Measurements from ENCODE around the gene LYSMD2.
A peak's percentile ranks its signal among the peaks of the same experiment; 100 is the strongest.

The LYSMD2 gene

GRCh38 chr15:51736751-51737521 lies 519 bp downstream of the LYSMD2 start:
- no peaks in the 10 kb centered on the region for H3K9me3 ChIP-seq (ENCODE audit: insufficient read depth, low read depth, low read length)
- no peaks in the 10 kb centered on the region for H3K27me3 ChIP-seq (ENCODE audit: insufficient read depth, low read length, poor library complexity, severe bottlenecking)
- peak overlapping the region; percentile 80 for H3K4me2 ChIP-seq (ENCODE audit: low read depth, low read length, poor library complexity, severe bottlenecking)
- peaks cover 7% of the 10 kb centered on the region for H4K20me1 ChIP-seq (ENCODE audit: insufficient read depth, low read length, poor library complexity, severe bottlenecking)
- no peaks in the 10 kb centered on the region for H3K9me2 ChIP-seq (replicated peaks; ENCODE audit: low read depth, low read length)
- H3K9ac ChIP-seq (ENCODE audit: low read depth, low read length, poor library complexity, severe bottlenecking): peak overlapping the region; percentile 82
- TF ChIP-seq EZH2phosphoT487 (IDR thresholded peaks at IDR 0.05; ENCODE audit: borderline replicate concordance): no peak
- no peak for TF ChIP-seq CTCF (conservative IDR thresholded peaks at IDR 0.05; ENCODE audit: low read length)
- peaks cover 50% of the 10 kb centered on the region for H3K79me2 ChIP-seq (ENCODE audit: insufficient read depth, low read length)
- H3K4me1 ChIP-seq (ENCODE audit: insufficient read depth, low read length, poor library complexity, severe bottlenecking): peaks cover 61% of the 10 kb centered on the region
- 0 out of 2 replicates have a peak, but pooled peaks cover 2% of the 10 kb centered on the region for H3F3A ChIP-seq (ENCODE audit: low read depth)
- peak overlapping the region; percentile 80 for H3K4me3 ChIP-seq (ENCODE audit: low read length, poor library complexity, severe bottlenecking)
- H2AFZ ChIP-seq (ENCODE audit: low read length): peak overlapping the region; percentile 76; the same call in 1 of the 2 replicates
- H3K36me3 ChIP-seq (ENCODE audit: insufficient read depth, low read length): no peaks in the 10 kb centered on the region

- TF ChIP-seq EZH2phosphoT487 (IDR thresholded peaks at IDR 0.05; ENCODE audit: borderline replicate concordance) (no peak), CTCF (conservative IDR thresholded peaks at IDR 0.05; ENCODE audit: low read length) (no peak)
- Histone ChIP-seq H3K9me3 (ENCODE audit: insufficient read depth, low read depth, low read length) (no peaks in the 10 kb centered on the region), H3K79me2 (ENCODE audit: insufficient read depth, low read length) (peaks cover 55% of the 10 kb centered on the region), H3K4me1 (ENCODE audit: insufficient read depth, low read length, poor library complexity, severe bottlenecking) (peaks cover 67% of the 10 kb centered on the region), H3K9ac (ENCODE audit: low read depth, low read length, poor library complexity, severe bottlenecking) (peak overlapping the region; percentile 82), H4K20me1 (ENCODE audit: insufficient read depth, low read length, poor library complexity, severe bottlenecking) (peaks cover 7% of the 10 kb centered on the region), H3K36me3 (ENCODE audit: insufficient read depth, low read length) (no peaks in the 10 kb centered on the region), H3K4me3 (ENCODE audit: low read length, poor library complexity, severe bottlenecking) (peak overlapping the region; percentile 80), H3K27me3 (ENCODE audit: insufficient read depth, low read length, poor library complexity, severe bottlenecking) (no peaks in the 10 kb centered on the region), H2AFZ (ENCODE audit: low read length) (no peak overlapping the region), H3K9me2 (replicated peaks; ENCODE audit: low read depth, low read length) (no peaks in the 10 kb centered on the region), H3K4me2 (ENCODE audit: low read depth, low read length, poor library complexity, severe bottlenecking) (peak overlapping the region; percentile 80), H3F3A (ENCODE audit: low read depth) (0 out of 2 replicates have a peak, but pooled peaks cover 2% of the 10 kb centered on the region)
Measured at GRCh38 chr15:51736069-51736468, 1.4 kb downstream of the LYSMD2 start.

GRCh38 chr15:51735228-51736010 lies 2.0 kb downstream of the LYSMD2 start:
- TF ChIP-seq EZH2phosphoT487 (IDR thresholded peaks at IDR 0.05; ENCODE audit: borderline replicate concordance) (no peak), CTCF (conservative IDR thresholded peaks at IDR 0.05; ENCODE audit: low read length) (peak; percentile 68)
- H3K4me2 ChIP-seq (ENCODE audit: low read depth, low read length, poor library complexity, severe bottlenecking): peak overlapping the region; percentile 80
- H3K4me3 ChIP-seq (ENCODE audit: low read length, poor library complexity, severe bottlenecking): peak overlapping the region; percentile 80
- peaks cover 7% of the 10 kb centered on the region for H4K20me1 ChIP-seq (ENCODE audit: insufficient read depth, low read length, poor library complexity, severe bottlenecking)
- H2AFZ ChIP-seq (ENCODE audit: low read length): no peak overlapping the region
- H3K9me3 ChIP-seq (ENCODE audit: insufficient read depth, low read depth, low read length): no peaks in the 10 kb centered on the region
- no peaks in the 10 kb centered on the region for H3K27me3 ChIP-seq (ENCODE audit: insufficient read depth, low read length, poor library complexity, severe bottlenecking)
- peaks cover 61% of the 10 kb centered on the region for H3K79me2 ChIP-seq (ENCODE audit: insufficient read depth, low read length)
- H3F3A ChIP-seq (ENCODE audit: low read depth): 0 out of 2 replicates have a peak, but pooled peaks cover 2% of the 10 kb centered on the region
- no peaks in the 10 kb centered on the region for H3K9me2 ChIP-seq (replicated peaks; ENCODE audit: low read depth, low read length)
- H3K9ac ChIP-seq (ENCODE audit: low read depth, low read length, poor library complexity, severe bottlenecking): peak overlapping the region; percentile 82
- H3K4me1 ChIP-seq (ENCODE audit: insufficient read depth, low read length, poor library complexity, severe bottlenecking): peaks cover 73% of the 10 kb centered on the region
- no peaks in the 10 kb centered on the region for H3K36me3 ChIP-seq (ENCODE audit: insufficient read depth, low read length)

All from Loucy (cell line).